Cardiac fibroblast (primary cell): ENCODE measurements around the gene TMEM121B.

Experiments
- DNase-seq, 2 donors: peaks; one replicate each; pipeline versions ENCODE4 v3.0.0 to v3.0.0-alpha.2; 2010; ENCODE audit warnings: low read depth in 2 of 2
- H3K4me3 ChIP-seq, 2 donors: replicated peaks in 1 of 2; 1 replicate in 1 of 2; 2 replicates in 1 of 2; pipeline ENCODE4 v1.5.1; 2011; ENCODE audit warnings: low read depth in 2 of 2, low read length in 2 of 2, mild to moderate bottlenecking in 2 of 2, moderate library complexity in 1 of 2
- CTCF ChIP-seq: IDR thresholded peaks from one replicate; pipeline ENCODE4 v1.5.1; 2011; ENCODE audit warnings: low read depth, mild to moderate bottlenecking, low read length, inconsistent platforms

Gene TMEM121B

GRCh38 chr22:17117890-17118289 lies 3.3 kb downstream of the TMEM121B start:
- no peak for DNase-seq
- TF ChIP-seq CTCF: no peak
- H3K4me3 ChIP-seq: no peak overlapping the region

- TF ChIP-seq CTCF: no peak
- H3K4me3 ChIP-seq: no peak overlapping the region
- DNase-seq: no peak
Measured at GRCh38 chr22:17117400-17117799, 3.8 kb downstream of the TMEM121B start.

- no peak overlapping the region for H3K4me3 ChIP-seq
- TF ChIP-seq CTCF: no peak
- no peak for DNase-seq
Measured at GRCh38 chr22:17116572-17117330, 4.4 kb downstream of the TMEM121B start.

GRCh38 chr22:17115945-17116565 lies 5.1 kb downstream of the TMEM121B start:
- TF ChIP-seq CTCF: no peak
- no peak for DNase-seq
- no peak overlapping the region for H3K4me3 ChIP-seq

- TF ChIP-seq CTCF: no peak
- DNase-seq: no peak
- H3K4me3 ChIP-seq: no peak overlapping the region
Measured at GRCh38 chr22:17115236-17115635, 5.9 kb downstream of the TMEM121B start.

GRCh38 chr22:17114898-17115235 lies 6.3 kb downstream of the TMEM121B start:
- TF ChIP-seq CTCF: no peak
- H3K4me3 ChIP-seq: no peak overlapping the region
- DNase-seq: no peak
